Erythroblast (primary cell): ENCODE measurements around the gene FGD5.

Experiments used
- DNase-seq, 2 experiments: peaks; one replicate each; lab custom pipeline; 2025; lab: John Stamatoyannopoulos, UW
- GATA1 ChIP-seq: IDR thresholded peaks from 2 replicates; pipeline ENCODE4 v1.6.1; 2011; ENCODE audit warnings: low read depth, mild to moderate bottlenecking, control low read depth, low read length, moderate library complexity
- POLR2A ChIP-seq: IDR thresholded peaks from 2 replicates; pipeline ENCODE4 v1.6.1; 2011; ENCODE audit warnings: mild to moderate bottlenecking, low read length

FGD5 gene

GRCh38 chr3:14980689-14981088 lies 161.9 kb downstream of the FGD5 start:
- no peak for DNase-seq
- TF ChIP-seq POLR2A (no peak), GATA1 (no peak)
